ENCODE measurements around the gene DPYSL4. TPM values are rescaled to one million over a fixed set of nuclear protein-coding genes. Genes with fewer than 3 reads are reported as not detected.

The DPYSL4 gene
- total RNA-seq, 1 donor from 2014 or later, result 55.9 TPM

DNA sequence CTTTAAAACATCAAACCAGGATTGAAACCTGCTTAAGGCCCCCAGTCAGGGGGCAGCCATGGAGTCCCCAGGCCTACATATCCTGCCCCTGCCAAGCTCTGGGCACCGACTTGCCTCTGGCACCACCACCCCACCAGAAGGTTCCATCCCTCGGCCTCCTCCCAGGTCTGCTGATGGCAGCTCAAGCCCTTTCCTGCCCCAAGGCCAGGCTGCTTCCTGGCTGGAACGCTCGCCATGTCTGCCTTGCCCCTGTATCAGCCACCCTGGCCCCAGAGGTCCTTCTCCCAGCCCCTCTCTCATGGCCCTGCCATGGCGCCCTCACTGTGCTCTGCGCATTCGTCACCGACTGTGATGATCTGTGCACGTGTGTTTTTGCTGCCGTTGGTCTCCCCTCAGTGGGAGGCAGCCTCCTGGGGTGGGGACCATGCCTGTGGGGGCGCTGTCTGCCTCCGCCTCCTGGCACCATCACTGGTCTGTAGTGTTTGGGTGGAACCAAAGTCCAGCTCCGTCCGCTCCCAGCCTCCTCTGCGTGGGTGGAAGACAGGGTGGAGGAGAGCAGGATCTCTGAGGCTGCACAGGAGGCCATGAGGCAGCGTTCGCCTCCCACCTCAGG lies 3.2 kb downstream of the DPYSL4 start:
- no peaks in the 10 kb centered on the region for H3K9me3 Mint-ChIP-seq (ENCODE audit: low read depth)
- DNase-seq (ENCODE audit: low spot score, unreplicated experiment), result no peak
- peaks cover 25% of the 10 kb centered on the region for H3K27me3 Mint-ChIP-seq
- TF ChIP-seq, protein P1, sequence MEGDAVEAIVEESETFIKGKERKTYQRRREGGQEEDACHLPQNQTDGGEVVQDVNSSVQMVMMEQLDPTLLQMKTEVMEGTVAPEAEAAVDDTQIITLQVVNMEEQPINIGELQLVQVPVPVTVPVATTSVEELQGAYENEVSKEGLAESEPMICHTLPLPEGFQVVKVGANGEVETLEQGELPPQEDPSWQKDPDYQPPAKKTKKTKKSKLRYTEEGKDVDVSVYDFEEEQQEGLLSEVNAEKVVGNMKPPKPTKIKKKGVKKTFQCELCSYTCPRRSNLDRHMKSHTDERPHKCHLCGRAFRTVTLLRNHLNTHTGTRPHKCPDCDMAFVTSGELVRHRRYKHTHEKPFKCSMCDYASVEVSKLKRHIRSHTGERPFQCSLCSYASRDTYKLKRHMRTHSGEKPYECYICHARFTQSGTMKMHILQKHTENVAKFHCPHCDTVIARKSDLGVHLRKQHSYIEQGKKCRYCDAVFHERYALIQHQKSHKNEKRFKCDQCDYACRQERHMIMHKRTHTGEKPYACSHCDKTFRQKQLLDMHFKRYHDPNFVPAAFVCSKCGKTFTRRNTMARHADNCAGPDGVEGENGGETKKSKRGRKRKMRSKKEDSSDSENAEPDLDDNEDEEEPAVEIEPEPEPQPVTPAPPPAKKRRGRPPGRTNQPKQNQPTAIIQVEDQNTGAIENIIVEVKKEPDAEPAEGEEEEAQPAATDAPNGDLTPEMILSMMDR (IDR thresholded peaks at IDR 0.05; ENCODE audit: unreplicated experiment), result no peak
- H3K4me3 Mint-ChIP-seq (ENCODE audit: low read depth), result no peak overlapping the region
- no peak overlapping the region for H3K27ac Mint-ChIP-seq
- peaks cover 5% of the 10 kb centered on the region for H3K4me1 Mint-ChIP-seq (ENCODE audit: low read depth)
- peaks cover 16% of the 10 kb centered on the region for H3K36me3 Mint-ChIP-seq (ENCODE audit: insufficient read depth)

DNA sequence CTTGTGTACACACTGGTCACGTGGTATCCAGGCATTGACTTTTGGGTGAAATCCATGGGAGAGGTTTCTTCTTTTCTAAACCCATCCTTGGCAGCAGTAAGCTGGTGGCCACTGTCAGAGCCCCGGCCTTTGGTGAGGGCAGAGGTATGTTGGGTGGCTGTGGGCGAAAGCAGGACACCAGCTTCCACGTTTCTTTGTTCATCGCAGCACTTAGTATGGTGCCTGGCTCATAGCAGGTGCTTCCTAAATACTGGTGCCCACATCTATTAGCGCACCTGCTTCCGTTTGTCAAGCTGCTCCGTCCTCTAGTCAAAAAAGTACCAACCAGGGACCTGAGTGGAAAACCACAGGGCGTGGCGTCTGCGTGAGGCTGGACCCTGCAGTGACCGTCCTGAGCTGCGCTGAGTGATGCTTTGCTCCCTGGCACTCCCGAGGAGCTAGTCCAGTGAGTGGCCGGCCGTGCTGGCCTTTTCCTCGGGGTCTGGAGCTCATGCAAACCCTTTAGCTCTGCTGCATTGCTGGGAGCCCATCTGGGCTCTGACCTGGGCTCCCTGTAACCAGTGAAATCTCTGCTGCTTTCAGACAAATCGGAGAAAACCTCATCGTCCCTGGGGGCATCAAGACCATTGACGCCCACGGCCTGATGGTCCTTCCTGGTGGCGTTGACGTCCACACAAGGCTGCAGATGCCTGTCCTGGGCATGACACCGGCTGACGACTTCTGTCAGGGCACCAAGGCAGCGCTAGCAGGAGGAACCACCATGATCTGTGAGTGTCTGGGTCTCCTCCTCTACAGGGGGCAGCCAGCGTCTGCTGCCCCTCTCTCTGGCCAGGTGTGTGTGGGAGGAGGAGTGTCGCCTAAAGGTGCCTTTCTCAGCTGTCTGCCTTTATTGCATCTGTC lies 5.6 kb downstream of the DPYSL4 start:
- H3K36me3 Mint-ChIP-seq (ENCODE audit: insufficient read depth), result peaks cover 16% of the 10 kb centered on the region
- no peak for DNase-seq (ENCODE audit: low spot score, unreplicated experiment)
- H3K9me3 Mint-ChIP-seq (ENCODE audit: low read depth), result no peaks in the 10 kb centered on the region
- H3K27me3 Mint-ChIP-seq, result peaks cover 20% of the 10 kb centered on the region
- H3K4me3 Mint-ChIP-seq (ENCODE audit: low read depth), result no peak overlapping the region
- TF ChIP-seq, protein P1 (IDR thresholded peaks at IDR 0.05; ENCODE audit: unreplicated experiment), result no peak
- no peak overlapping the region for H3K27ac Mint-ChIP-seq
- H3K4me1 Mint-ChIP-seq (ENCODE audit: low read depth), result peaks cover 5% of the 10 kb centered on the region

DNA sequence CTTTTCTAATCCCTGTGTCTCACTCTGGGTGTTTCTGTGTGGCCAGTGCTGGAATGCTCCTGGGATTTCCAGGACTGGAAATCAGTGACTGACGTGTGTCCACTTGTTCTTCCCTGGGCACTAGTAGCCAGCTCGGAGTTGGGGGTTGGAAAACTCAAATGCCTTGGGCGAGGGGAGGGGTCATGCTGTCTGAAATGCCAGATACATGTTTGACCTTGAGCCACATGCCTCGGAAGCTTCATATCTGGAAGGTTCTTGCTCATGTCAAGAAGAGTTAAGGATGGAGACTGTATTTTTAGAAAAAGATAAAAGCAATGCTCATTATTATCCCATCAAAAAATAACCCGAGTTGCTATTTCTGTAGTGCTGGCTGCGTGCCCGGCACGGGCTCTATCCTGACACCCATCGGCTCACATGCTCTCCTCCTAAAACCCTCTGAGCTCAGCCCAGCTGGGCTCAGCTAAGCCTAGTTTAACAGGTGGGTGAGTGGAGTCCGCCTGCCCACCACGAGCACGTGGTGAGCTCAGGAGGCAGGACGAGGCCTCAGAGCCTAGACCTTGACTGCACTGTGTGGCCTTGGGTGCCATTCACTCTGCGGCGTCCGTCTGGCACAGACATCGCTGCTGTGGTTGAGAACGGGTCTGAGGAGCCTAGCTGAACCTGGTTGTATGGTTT lies 6.4 kb downstream of the DPYSL4 start:
- H3K36me3 Mint-ChIP-seq (ENCODE audit: insufficient read depth), result peaks cover 15% of the 10 kb centered on the region
- no peak for DNase-seq (ENCODE audit: low spot score, unreplicated experiment)
- TF ChIP-seq, protein P1 (IDR thresholded peaks at IDR 0.05; ENCODE audit: unreplicated experiment), result no peak
- peaks cover 16% of the 10 kb centered on the region for H3K27me3 Mint-ChIP-seq
- no peak overlapping the region for H3K4me3 Mint-ChIP-seq (ENCODE audit: low read depth)
- no peak overlapping the region for H3K27ac Mint-ChIP-seq
- peaks cover 2% of the 10 kb centered on the region for H3K4me1 Mint-ChIP-seq (ENCODE audit: low read depth)
- H3K9me3 Mint-ChIP-seq (ENCODE audit: low read depth), result no peaks in the 10 kb centered on the region

DNA sequence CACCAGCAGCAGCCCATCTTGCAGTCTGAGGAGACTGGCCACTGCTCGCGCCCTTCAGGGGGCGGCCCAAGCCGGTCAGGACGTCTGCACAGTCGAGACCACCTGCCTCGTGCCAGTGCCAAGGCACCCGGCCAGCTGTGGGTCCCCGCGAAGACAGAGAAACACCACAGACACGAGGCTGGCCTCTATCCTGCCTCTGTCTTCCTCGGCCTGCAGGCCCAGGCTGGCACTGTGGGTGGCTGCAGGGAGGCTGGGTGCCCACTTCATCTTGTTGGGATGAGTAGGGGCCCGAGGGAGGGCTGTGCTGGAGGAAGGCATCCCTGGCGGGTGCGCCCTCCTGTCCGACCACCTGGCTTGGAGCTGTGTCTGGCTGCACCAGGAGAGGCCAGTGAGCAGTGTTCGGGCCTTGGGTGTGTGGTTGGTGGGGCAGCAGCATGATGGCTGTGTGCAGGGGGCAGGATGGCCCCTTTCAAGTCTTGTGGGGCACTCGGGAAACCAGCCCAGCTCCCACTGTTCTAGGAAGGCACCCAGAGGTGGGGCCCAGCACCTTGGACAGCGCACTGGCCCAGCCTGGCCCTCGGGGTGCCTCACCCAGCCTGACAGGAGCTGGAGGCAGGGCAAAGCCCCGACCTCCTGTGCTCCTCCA lies 7.3 kb downstream of the DPYSL4 start:
- no peak for DNase-seq (ENCODE audit: low spot score, unreplicated experiment)
- Mint-ChIP-seq H3K4me3 (ENCODE audit: low read depth) (no peak overlapping the region), H3K27ac (no peak overlapping the region), H3K36me3 (ENCODE audit: insufficient read depth) (peaks cover 15% of the 10 kb centered on the region), H3K27me3 (peaks cover 7% of the 10 kb centered on the region), H3K9me3 (ENCODE audit: low read depth) (no peaks in the 10 kb centered on the region), H3K4me1 (ENCODE audit: low read depth) (no peaks in the 10 kb centered on the region)
- TF ChIP-seq, protein P1 (IDR thresholded peaks at IDR 0.05; ENCODE audit: unreplicated experiment), result no peak

DNA sequence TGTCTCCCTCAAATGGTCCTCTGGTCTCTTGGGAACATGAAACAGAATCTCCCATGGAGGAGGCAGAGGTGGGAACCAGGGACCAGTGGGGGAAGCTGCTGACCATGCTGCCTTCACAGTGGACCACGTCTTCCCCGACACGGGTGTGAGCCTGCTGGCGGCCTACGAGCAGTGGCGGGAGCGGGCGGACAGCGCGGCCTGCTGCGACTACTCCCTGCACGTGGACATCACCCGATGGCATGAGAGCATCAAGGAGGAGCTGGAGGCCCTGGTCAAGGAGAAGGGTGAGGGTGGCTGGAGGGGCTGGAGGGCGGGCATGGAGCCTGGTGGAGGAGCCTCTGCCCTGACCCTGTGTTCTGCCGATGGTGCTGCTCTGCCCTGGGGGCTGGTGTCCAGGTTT lies 8.0 kb downstream of the DPYSL4 start:
- H3K27ac Mint-ChIP-seq, result no peak overlapping the region
- no peak overlapping the region for H3K4me3 Mint-ChIP-seq (ENCODE audit: low read depth)
- peaks cover 13% of the 10 kb centered on the region for H3K36me3 Mint-ChIP-seq (ENCODE audit: insufficient read depth)
- H3K9me3 Mint-ChIP-seq (ENCODE audit: low read depth), result no peaks in the 10 kb centered on the region
- TF ChIP-seq, protein P1 (IDR thresholded peaks at IDR 0.05; ENCODE audit: unreplicated experiment), result no peak
- H3K4me1 Mint-ChIP-seq (ENCODE audit: low read depth), result no peaks in the 10 kb centered on the region
- no peaks in the 10 kb centered on the region for H3K27me3 Mint-ChIP-seq
- no peak for DNase-seq (ENCODE audit: low spot score, unreplicated experiment)

Data from progenitor cell of endocrine pancreas (in vitro differentiated cells).